Measurements from ENCODE around the gene PNKP. TPM values are rescaled to one million over a fixed set of nuclear protein-coding genes. Genes with fewer than 3 reads are reported as not detected.
A peak's percentile ranks its signal among the peaks of the same experiment; 100 is the strongest.

Gene PNKP
- total and polyA plus RNA-seq, 10 of the 15 experiments (the other 5 are each of a cell fraction or from before 2014, with no cell fraction given), result 2.9 to 82.3 (median 33.2) TPM

- ATAC-seq (peak; percentile 15), DNase-seq (ENCODE audit: low read depth, low spot score) (peak; percentile 32), FAIRE-seq (peak; percentile 49)
- intact Hi-C loops (cut with micrococcal nuclease; ENCODE audit: unreplicated experiment), result no loop called here
- no TSS peak for BruUV-seq (replicated peaks)
- Histone ChIP-seq H3K27me3 (replicated peaks in 1 of 2; ENCODE audit: control insufficient read depth in 2 of 2, insufficient read depth in 2 of 2, low read length in 1 of 2) (no peaks in the 10 kb centered on the region), H3K27ac (ENCODE audit: control insufficient read depth, insufficient read depth) (no peak overlapping the region), H3K79me2 (ENCODE audit: control insufficient read depth, insufficient read depth, low read length) (peaks cover 6% of the 10 kb centered on the region), H3K4me2 (ENCODE audit: control insufficient read depth, insufficient read depth) (peak overlapping the region; percentile 32; the same call in 1 of the 2 replicates), H4K20me1 (ENCODE audit: control insufficient read depth, insufficient read depth) (no peaks in the 10 kb centered on the region), H3K9ac (ENCODE audit: control insufficient read depth, insufficient read depth, low read length) (no peak overlapping the region), H3K9me3 (replicated peaks; ENCODE audit: control insufficient read depth, insufficient read depth, low read length) (peaks cover 5% of the 10 kb centered on the region; the same call in 2 of the 3 replicates), H3K4me1 (ENCODE audit: control insufficient read depth, insufficient read depth, low read length) (peaks cover 36% of the 10 kb centered on the region), H3K36me3 (ENCODE audit: control insufficient read depth in 2 of 2, insufficient read depth in 2 of 2, low read length in 1 of 2) (no peaks in the 10 kb centered on the region; a peak in 1 of 4 replicates), H2AFZ (ENCODE audit: control insufficient read depth, low read depth, low read length) (no peak overlapping the region), H3K4me3 (no peak overlapping the region)
- ChIA-PET POLR2A (interaction anchor here (1.2 to 2.7 kb wide), 2 partner anchors 20 to 206 kb away, joined by 4 to 12 read pairs; no protein-coding TSS in a partner anchor), CTCF (interaction anchor here (0.7 to 1.6 kb wide), 4 partner anchors 20 to 1358 kb away, joined by 3 to 6 read pairs (median 4); partner anchors contain the start of gene FUZ), RAD21 (ENCODE audit: unreplicated experiment) (interaction anchor here (0.7 to 1.6 kb wide), 3 partner anchors 21 to 39 kb away, joined by 3 read pairs; partner anchors contain the start of gene AKT1S1), SMC1A (ENCODE audit: uncharacterized antibody, unreplicated experiment) (no interaction called here)
- WGBS (ENCODE audit: insufficient coverage, insufficient replicate concordance, low lambda C conversion rate, missing lambda C conversion rate), result 2% methylated on average over 3 of the region's 3 CpGs
- in situ Hi-C loops (cut with MboI), result no loop called here
- TF ChIP-seq TCF7 (IDR thresholded peaks at IDR 0.05; ENCODE audit: borderline replicate concordance) (peak; percentile 28; the same call in 1 of the 2 replicates), RFX5 (IDR thresholded peaks at IDR 0.05; ENCODE audit: low read depth, low read length) (no peak), CBX5 (IDR thresholded peaks at IDR 0.05; ENCODE audit: low read depth) (peak; percentile 92), PAX5 (IDR thresholded peaks at IDR 0.05; ENCODE audit: borderline replicate concordance, low read depth, low read length) (peak; percentile 48; the same call in 1 of the 2 replicates), BCL11A (IDR thresholded peaks at IDR 0.05; ENCODE audit: low read depth, low read length) (peak; percentile 52; the same call in 1 of the 2 replicates), BACH1 (IDR thresholded peaks at IDR 0.05; ENCODE audit: borderline replicate concordance) (no peak), JUNB (IDR thresholded peaks at IDR 0.05) (peak; percentile 80), YY1 (IDR thresholded peaks at IDR 0.05; ENCODE audit: low read depth, low read length) (no peak), SPI1 (IDR thresholded peaks at IDR 0.05; ENCODE audit: borderline replicate concordance, insufficient read depth, low read depth, low read length) (peak; percentile 12; the same call in 1 of the 2 replicates), EZH2 (IDR thresholded peaks at IDR 0.05; ENCODE audit: borderline replicate concordance, control insufficient read depth, low read depth, low read length) (no peak), CHD4 (IDR thresholded peaks at IDR 0.05) (no peak), GATAD2B (conservative IDR thresholded peaks at IDR 0.05; ENCODE audit: low read depth) (no peak), RUNX3 (IDR thresholded peaks at IDR 0.05; ENCODE audit: low read length) (peak; percentile 58), MTA2 (IDR thresholded peaks at IDR 0.05; ENCODE audit: low read depth) (no peak), IRF4 (IDR thresholded peaks at IDR 0.05; ENCODE audit: low read depth, low read length) (peak; percentile 79), IKZF2 (IDR thresholded peaks at IDR 0.05) (peak; percentile 23 to 49; a peak in 3 of 4 replicates), NKRF (conservative IDR thresholded peaks at IDR 0.05) (no peak), ETV6 (conservative IDR thresholded peaks at IDR 0.05 in 1 of 2, IDR thresholded peaks at IDR 0.05 in 1 of 2; ENCODE audit: borderline replicate concordance in 1 of 2, low read depth in 1 of 2) (peak in 1 of 2 experiments; percentile 49; a peak in 1 of 4 replicates), TAF1 (IDR thresholded peaks at IDR 0.05; ENCODE audit: borderline replicate concordance, low read depth, low read length) (no peak), MTA3 (IDR thresholded peaks at IDR 0.05; ENCODE audit: borderline replicate concordance, low read length) (peak; percentile 45; the same call in 1 of the 2 replicates)
- TF ChIP-seq, protein P1, sequence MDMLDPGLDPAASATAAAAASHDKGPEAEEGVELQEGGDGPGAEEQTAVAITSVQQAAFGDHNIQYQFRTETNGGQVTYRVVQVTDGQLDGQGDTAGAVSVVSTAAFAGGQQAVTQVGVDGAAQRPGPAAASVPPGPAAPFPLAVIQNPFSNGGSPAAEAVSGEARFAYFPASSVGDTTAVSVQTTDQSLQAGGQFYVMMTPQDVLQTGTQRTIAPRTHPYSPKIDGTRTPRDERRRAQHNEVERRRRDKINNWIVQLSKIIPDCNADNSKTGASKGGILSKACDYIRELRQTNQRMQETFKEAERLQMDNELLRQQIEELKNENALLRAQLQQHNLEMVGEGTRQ (IDR thresholded peaks at IDR 0.05; ENCODE audit: borderline replicate concordance, low read depth, low read length), result no peak
- TF ChIP-seq, protein P2, sequence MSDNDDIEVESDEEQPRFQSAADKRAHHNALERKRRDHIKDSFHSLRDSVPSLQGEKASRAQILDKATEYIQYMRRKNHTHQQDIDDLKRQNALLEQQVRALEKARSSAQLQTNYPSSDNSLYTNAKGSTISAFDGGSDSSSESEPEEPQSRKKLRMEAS (IDR thresholded peaks at IDR 0.05; ENCODE audit: low read depth, low read length), result no peak
- TF ChIP-seq, protein P3, sequence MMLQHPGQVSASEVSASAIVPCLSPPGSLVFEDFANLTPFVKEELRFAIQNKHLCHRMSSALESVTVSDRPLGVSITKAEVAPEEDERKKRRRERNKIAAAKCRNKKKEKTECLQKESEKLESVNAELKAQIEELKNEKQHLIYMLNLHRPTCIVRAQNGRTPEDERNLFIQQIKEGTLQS (IDR thresholded peaks at IDR 0.05; ENCODE audit: borderline replicate concordance, extremely low read depth, low read depth, low read length), result no peak
Observed at GRCh38 chr19:49848938-49849337, 18.4 kb downstream of the PNKP start.
